ENCODE measurements around the gene ADAM19.

The ADAM19 gene

DNA sequence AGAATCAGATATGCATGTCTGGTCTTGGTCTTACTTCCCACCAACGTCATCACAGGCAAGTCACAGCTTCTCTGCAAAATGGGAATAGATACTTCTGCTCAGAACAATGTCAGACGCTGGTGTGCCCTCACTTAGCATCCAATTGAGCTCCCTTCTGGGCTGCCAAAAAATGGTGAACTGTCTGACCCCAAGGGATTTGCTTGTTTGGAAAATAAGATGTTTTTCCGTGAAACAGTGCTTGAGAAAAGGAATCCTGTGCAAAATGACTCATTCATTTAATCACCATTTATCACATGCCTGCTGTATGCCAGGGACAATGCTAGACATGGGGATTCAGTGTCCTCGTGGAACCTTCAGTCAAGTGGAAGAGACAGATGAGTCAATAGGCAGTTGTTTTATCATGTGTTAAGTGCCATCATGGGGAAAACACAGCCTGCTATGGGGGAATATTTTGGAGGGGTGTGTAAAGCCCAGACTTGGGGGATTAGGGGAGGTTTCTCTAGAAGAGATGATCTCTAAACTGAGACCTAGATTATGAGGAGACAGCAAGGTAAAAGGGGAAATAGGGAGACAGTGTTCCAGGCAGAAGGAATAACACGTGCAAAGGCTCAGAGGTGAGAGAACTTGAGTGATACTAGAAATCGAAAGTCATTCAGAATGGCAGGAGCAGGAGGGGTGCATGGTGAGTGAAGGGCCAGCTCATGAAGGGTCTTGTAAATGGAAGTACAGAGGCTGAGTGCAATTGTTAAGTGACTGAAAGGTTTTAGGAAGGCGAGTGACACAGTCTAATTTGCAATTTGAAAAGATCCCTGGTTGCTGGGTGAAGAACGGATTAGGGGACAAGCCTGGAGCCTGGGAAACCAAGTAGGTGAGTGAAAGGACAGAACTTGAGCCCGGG, 111.7 kb downstream of the ADAM19 start:
- no peak for DNase-seq (ENCODE audit: low read depth in 2 of 2)

DNA sequence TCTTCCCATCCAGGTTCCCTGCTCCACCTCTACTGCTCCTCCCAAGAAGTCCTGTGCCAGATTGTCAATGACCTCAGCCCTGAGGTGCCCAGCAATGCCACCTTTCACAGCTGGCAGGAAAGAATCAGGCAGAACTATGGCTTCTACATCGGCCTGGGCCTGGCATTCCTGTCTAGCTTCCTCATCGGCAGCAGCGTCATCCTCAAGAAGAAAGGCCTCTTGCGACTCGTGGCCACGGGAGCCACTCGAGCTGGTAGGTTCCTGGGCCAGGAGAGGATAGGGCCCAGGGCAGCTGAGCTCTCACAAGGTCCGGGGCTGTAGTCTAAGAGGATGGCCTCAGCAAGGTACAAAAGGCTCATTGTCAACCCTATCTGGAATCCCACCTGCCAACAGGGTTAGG, 112.5 kb downstream of the ADAM19 start:
- no peak for DNase-seq (ENCODE audit: low read depth in 2 of 2)

DNA sequence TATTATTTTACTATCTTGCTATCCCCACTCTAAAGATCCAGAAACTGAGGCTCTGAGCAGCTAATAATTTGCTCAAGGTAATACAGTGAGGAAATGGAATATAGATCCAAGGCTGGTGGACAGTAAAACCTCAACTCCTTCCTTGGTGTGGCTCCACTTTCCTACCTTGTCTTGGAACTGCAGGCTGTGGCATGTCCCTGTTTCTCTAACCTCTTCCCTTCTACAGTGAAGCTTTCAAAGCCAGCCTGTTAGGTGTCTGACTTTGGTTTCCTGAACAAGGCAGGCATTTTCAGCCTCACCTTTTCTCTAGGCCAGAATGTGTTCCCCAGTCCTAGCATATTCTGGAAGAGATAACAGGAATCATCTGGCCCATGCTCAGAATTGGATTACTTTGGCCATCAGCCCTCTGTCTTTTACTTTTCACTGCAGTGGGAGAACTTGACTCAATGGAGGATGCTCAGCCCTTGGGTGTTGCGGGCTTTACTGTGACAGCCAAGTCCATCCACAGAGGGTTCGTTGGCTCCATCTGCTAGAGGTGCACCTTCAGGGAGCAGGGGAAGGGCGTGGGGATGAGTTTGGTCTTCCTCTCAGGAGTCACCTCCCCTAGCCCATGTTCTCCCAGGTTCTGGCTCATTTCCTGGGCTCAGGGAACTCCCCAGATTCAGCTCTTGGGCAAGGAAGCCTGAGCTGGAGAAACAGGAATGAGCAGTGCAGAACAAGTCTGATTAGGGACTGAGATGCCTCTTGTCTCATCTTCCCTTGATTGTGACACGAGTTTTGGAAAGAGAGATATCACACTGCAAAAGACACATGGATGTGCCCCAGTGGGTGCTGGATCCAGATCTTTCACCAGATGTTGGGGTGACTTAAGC, 114.4 kb downstream of the ADAM19 start:
- DNase-seq (ENCODE audit: low read depth in 2 of 2), result no peak

- DNase-seq (ENCODE audit: low read depth in 2 of 2), result peak; percentile 9 to 25
These were observed 115.6 kb downstream of the ADAM19 start, which contains the start of gene NIPAL4 for GRCh38 chr5:157459715-157460599. Gene NIPAL4, plus strand, starts transcription at chr5:157460213. Its CDS starts 108 bp downstream, at chr5:157460321.

- no peak for DNase-seq (ENCODE audit: low read depth in 2 of 2)
These were observed 116.7 kb downstream of the ADAM19 start for GRCh38 chr5:157458835-157459234.

GRCh38 chr5:157457391-157457790, 118.2 kb downstream of the ADAM19 start:
- DNase-seq (ENCODE audit: low read depth in 2 of 2), result no peak

DNA sequence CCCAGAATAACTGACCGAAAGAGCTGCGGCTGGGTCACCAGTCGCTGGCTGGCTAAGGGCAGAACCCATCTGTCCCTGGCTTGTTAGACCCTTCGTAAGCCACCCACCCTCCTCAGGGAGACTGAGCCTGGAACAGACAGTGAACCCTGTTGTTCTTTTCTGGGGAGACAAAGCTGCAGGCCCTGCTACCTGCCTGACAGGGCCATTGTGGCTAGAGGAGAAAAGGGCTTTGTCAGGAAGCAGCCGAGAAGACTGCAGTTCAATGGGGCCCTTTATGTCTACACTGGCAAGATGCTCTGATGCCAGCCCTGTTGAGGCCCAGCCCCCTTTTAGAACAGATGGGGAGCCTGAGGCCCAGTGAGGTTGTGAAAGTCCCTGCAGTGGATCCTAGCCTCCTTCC, 119.3 kb downstream of the ADAM19 start:
- DNase-seq (ENCODE audit: low read depth in 2 of 2), result no peak

DNA sequence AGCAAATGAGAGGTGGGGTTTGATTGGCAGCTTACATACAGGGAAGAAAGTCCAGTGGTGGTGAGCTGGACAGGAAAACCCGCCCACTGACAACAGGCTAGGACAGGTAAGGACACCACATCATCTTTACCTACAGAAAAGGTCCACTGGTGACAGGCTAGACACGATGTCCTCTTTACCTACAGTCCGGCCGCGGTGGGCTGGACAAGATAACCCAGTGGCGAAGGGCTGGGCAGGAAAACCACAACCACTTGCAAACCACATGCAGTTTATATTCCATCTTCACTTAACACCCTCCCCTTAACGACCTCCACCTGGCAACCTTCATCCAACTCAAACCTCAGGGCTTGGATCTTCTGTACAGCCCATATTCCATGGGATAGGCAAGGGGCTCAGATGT, 120.5 kb downstream of the ADAM19 start:
- no peak for DNase-seq (ENCODE audit: low read depth in 2 of 2)

- DNase-seq (ENCODE audit: low read depth in 2 of 2), result no peak
These were observed 121.3 kb downstream of the ADAM19 start for GRCh38 chr5:157454273-157454672.

DNA sequence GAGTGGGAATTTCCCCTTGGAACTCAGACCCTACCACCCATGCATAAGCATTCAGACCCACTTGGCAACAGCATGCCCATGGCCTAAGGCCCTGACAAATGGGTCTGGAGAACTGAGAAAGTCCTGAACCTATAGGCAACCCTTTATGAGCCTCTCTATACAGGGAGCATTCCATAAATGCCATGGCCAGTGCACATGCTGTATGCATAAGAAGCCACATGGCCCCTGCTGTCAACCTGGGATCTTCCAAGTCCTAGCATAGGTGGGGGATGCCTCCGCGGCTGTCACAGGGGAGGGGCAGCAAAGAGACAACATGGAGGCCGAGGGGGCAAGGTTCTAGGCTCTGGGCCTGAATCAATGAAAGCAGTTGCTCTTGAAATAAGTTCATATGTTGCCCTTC, 123.8 kb downstream of the ADAM19 start:
- DNase-seq (ENCODE audit: low read depth in 2 of 2), result no peak

DNA sequence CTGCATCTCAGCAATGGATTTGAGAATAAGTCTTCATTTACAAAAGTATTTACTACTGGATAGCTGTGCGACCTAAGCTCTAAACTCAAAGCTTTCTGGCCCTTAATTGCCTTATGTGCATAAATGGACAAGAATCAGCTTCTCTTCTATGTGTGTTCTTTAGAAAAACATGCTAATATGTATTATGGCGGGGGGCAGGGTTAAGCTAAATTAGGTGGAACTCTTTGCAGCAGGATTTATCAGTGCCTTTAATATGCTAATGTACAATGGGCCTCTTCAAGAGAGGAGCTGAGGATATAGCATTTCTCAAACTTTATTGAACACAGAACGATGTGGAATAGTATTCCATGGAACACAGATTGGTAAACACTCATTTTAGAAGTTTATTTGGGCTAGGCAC, 125.6 kb downstream of the ADAM19 start:
- no peak for DNase-seq (ENCODE audit: low read depth in 2 of 2)

DNA sequence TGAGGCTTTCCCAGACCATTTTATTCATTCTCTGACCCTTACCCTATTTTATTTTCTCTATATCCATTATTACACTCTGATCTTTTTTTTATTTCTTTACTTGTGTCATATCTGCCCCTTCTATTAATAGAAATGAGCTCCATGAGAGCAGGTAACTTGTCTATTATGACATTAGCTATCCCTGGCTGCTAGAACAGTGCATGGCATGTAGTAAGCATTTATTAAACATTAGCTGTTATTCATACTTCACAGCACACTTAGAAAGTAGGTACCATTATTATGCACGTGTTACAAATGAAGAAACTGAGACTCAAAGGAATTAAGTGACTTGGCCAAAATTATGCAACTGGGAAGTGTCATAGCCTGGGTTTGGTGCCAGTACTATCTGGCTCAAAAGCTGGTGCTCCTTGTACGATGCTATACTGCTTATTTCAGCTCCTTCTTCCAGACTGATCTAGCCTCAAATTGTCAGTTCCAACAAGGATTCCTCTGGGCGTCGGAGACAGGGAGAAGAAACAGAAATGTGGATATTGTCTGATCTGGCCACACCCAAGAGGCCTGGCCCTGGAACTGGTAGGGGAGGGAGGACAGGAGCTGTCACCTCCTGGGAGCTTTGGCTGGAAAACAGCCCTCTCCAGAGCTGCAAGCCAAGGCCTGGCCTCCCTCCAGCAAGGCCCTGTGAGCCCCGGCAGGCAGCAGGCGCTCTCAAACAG, 126.4 kb downstream of the ADAM19 start:
- DNase-seq (ENCODE audit: low read depth in 2 of 2), result no peak

GRCh38 chr5:157447201-157447637, 128.4 kb downstream of the ADAM19 start:
- no peak for DNase-seq (ENCODE audit: low read depth in 2 of 2)

DNA sequence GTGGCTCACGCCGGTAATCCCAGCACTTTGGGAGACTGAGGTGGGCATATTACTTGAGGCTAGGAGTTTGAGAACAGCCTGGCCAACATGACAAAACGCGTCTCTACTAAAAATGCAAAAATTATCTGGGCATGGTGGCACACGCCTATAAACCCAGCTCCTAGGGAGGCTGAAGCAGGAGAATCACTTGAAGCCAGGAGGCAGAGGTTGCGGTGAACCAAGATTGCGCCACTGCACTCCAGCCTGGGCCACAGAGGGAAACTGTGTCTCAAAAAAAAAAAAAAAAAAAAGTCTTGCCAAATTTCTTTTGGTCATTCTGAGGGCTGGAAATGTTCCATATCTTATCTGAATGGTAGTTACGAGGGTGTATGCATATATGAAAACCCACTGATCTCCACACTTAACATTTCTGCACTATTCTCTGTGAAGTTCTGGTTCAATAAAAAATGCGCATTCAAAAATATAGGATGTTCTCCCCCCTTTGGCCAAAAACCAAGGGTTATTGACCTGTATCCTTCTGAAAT, 129.1 kb downstream of the ADAM19 start:
- no peak for DNase-seq (ENCODE audit: low read depth in 2 of 2)

- DNase-seq (ENCODE audit: low read depth in 2 of 2), result no peak
These were observed 129.7 kb downstream of the ADAM19 start for GRCh38 chr5:157445745-157446411.

DNA sequence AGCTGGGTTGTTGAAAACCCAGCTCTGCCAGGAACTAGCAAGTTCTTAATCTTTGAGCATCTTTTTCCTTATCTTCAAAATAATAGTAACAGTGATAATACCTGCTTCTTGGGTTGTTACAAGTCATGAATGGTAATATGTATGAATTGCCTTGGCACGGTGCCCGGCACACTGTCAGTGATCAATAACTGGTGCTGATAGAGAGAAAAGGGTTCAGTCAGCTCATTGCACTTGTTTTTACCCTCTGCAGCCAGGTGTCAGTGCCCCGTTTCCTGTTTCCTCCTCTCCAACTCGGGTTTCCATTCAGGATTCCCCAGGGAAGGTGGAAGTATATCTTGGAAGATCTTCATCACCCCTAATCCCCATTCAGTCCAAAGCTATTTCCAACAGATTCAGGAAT, 131.4 kb downstream of the ADAM19 start:
- DNase-seq (ENCODE audit: low read depth in 2 of 2), result no peak

DNA sequence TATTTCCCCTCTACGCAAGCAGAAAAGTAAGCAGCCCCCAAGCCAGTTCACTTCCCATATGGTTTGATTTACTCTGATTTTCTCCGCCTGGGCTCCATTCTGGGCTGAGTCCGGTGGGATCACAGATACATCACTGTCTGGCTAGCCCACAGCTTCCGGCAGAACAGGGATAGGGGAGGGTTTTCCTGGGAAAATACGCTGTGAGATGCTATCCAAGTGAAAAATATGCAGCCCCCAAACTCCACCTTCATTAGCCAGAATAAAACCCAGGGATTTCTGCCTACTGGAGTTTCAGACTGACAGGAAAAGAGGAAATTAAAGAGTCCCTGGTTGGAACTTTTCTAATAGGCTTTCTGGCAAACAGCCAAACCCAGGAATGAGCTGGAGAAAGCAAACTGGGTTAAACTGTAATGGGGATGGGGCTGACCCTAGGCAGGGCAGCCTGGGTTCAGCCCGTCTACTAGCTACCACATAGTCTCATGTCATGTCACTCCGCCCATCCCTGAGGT, 132.5 kb downstream of the ADAM19 start:
- DNase-seq (ENCODE audit: low read depth in 2 of 2), result no peak

- no peak for DNase-seq (ENCODE audit: low read depth in 2 of 2)
These were observed 141.5 kb downstream of the ADAM19 start for GRCh38 chr5:157434096-157434495.

DNA sequence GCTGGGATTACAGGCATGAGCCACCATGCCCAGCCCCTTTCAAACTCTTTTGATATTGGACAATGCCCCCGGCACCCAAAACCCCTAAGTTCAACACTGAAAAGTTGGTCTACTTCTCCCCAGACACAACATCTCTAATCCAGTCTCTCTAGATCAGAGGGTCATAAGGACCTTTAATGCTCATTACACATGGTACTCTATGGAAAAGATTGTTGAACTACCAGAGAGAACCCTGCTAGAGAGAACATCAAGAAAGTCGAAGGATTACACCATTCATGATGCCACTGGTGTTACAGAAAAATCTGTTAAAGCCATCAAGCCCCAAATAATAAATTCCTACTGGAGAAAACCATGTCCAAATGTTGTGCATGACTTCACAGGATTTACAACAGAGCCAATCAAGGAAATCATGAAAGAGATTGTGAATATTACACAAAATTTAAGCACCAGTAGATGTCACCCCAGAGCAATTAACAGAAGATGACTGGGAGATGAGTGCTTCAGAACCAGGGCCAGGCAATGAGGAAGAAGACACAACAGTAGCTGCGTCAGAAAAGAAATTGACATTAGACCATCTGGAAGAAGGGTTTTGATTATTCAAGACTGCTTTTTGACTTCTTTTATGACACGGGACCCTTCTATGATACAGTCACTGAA, 143.9 kb downstream of the ADAM19 start:
- DNase-seq (ENCODE audit: low read depth in 2 of 2), result peak in 1 of 2 donors; percentile 5

Measured in stimulated activated CD4-positive, alpha-beta T cell treated with anti-CD3 and anti-CD28 coated beads, Interleukin-15, amount 100 ng/mL, for 48 hours (primary cell).